WI38 (cell line): Measurements from ENCODE around the gene MINDY4.

Experiments
- H3K4me3 ChIP-seq: 2 replicates; pipeline ENCODE4 v1.5.1; 2011; ENCODE audit warnings: low read depth, mild to moderate bottlenecking, control low read depth, low read length
- TF ChIP-seq, protein P1 (sequence below): IDR thresholded peaks from 2 replicates; pipeline ENCODE4 v1.5.1; 2012; ENCODE audit warnings: low read depth, mild to moderate bottlenecking, control low read depth, low read length

Gene MINDY4

GRCh38 chr7:30728591-30729100 is 42.6 kb upstream of the MINDY4 start:
- TF ChIP-seq, protein P1, sequence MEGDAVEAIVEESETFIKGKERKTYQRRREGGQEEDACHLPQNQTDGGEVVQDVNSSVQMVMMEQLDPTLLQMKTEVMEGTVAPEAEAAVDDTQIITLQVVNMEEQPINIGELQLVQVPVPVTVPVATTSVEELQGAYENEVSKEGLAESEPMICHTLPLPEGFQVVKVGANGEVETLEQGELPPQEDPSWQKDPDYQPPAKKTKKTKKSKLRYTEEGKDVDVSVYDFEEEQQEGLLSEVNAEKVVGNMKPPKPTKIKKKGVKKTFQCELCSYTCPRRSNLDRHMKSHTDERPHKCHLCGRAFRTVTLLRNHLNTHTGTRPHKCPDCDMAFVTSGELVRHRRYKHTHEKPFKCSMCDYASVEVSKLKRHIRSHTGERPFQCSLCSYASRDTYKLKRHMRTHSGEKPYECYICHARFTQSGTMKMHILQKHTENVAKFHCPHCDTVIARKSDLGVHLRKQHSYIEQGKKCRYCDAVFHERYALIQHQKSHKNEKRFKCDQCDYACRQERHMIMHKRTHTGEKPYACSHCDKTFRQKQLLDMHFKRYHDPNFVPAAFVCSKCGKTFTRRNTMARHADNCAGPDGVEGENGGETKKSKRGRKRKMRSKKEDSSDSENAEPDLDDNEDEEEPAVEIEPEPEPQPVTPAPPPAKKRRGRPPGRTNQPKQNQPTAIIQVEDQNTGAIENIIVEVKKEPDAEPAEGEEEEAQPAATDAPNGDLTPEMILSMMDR, result no peak
- no peak overlapping the region for H3K4me3 ChIP-seq

- H3K4me3 ChIP-seq, result no peak overlapping the region
- TF ChIP-seq, protein P1, result no peak
These were observed 41.6 kb upstream of the MINDY4 start for GRCh38 chr7:30729642-30730041.

GRCh38 chr7:30730097-30730496 is 41.1 kb upstream of the MINDY4 start:
- H3K4me3 ChIP-seq, result no peak overlapping the region
- TF ChIP-seq, protein P1, result no peak

DNA sequence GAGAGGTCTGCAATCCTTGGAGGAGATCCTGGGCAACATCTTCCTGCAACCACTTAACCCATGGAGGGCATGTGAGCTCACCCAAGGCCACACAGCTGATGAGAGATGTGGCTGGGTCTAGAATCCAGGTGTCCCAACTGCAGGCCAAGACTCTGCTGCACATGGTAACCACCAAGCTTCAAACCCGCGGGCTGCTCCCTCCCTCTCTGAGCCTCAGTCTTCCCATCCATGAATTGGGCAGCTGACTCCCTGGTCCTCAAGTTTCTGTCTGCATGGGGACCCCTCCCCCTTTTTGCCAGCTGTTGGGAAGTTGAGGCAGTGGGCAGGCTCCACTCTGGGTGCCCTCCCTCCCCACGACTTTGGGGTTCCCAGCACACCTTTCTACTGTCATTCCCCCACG is 40.2 kb upstream of the MINDY4 start:
- TF ChIP-seq, protein P1, result no peak

GRCh38 chr7:30731581-30731980 is 39.6 kb upstream of the MINDY4 start:
- TF ChIP-seq, protein P1, result no peak
- H3K4me3 ChIP-seq, result no peak overlapping the region

More for the DNA sequence above, 40.2 kb upstream of the MINDY4 start:
- no peak overlapping the region for H3K4me3 ChIP-seq

DNA sequence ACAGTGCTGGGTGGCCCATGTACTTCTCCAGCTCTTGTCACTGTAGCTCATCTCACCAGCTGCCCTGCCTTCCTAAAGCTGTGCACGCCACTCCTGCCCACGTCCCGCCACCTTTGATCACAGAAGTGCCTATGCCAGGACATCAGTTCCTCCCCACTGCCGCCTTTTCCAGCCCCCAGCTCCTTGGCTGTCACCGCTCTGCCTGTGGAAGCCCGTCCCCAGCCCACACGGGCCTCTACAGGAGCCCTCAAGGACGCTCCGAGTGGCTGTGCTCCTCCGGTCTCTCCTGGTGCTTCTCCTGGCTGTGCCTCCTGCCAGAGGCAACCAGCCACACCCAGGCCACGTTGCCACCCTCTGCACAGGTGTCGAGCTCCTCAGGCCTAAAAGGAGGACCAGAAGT is 38.6 kb upstream of the MINDY4 start:
- H3K4me3 ChIP-seq, result no peak overlapping the region
- TF ChIP-seq, protein P1, result no peak

- no peak overlapping the region for H3K4me3 ChIP-seq
- TF ChIP-seq, protein P1, result no peak
These were observed 38.0 kb upstream of the MINDY4 start for GRCh38 chr7:30733216-30733615.
